Activated T-helper 2 cell treated with anti-CD3 and anti-CD28 coated beads, Interferon-gamma antibody, Interleukin-2, Interleukin-4, amounts not matched to agents 10 μg/mL and 5 μg/mL and 100 μg/mL, durations not matched to agents 14 hours and 24 hours and 36 hours (primary cell): ENCODE data around the gene AMH. TPM values are rescaled to one million over a fixed set of nuclear protein-coding genes. Genes with fewer than 3 reads are reported as not detected.
A peak's percentile ranks its signal among the peaks of the same experiment; 100 is the strongest.

ENCODE experiments used
- DNase-seq: peaks from one replicate; pipeline ENCODE4 v3.0.0; 2021; ENCODE audit warnings: low spot score
- H3K27ac Mint-ChIP-seq: one replicate; pipeline ENCODE4 v1.8.0; 2021; ENCODE audit warnings: mixed read lengths
- H3K27me3 Mint-ChIP-seq: one replicate; pipeline ENCODE4 v1.8.0; 2021; ENCODE audit warnings: low read depth, mixed read lengths
- H3K36me3 Mint-ChIP-seq: one replicate; pipeline ENCODE4 v1.8.0; 2021; ENCODE audit warnings: low read depth, mixed read lengths
- H3K4me1 Mint-ChIP-seq: one replicate; pipeline ENCODE4 v1.8.0; 2021; ENCODE audit warnings: low read depth, mixed read lengths
- H3K4me3 Mint-ChIP-seq: one replicate; pipeline ENCODE4 v1.8.0; 2021; ENCODE audit warnings: low read depth, mild to moderate bottlenecking, moderate library complexity, mixed read lengths
- H3K9me3 Mint-ChIP-seq: one replicate; pipeline ENCODE4 v1.8.0; 2021; ENCODE audit warnings: mixed read lengths
- intact Hi-C: fragments of 100-400 bp; cut with micrococcal nuclease; formaldehyde crosslinking; loops from one replicate; pipeline ENCODE4 v1.15.1; 2023
- total RNA-seq: library from RNA; stranded (reverse); gene quantifications from 2 replicates; pipeline ENCODE4 v1.2.3, GENCODE V29; 2022

Gene AMH
- total RNA-seq, 1 donor from 2014 or later: 4.3 TPM

GRCh38 chr19:2266183-2266993 lies 17.3 kb downstream of the AMH start:
- H3K9me3 Mint-ChIP-seq: no peaks in the 10 kb centered on the region
- H3K4me3 Mint-ChIP-seq: peak overlapping the region; percentile 8
- peaks cover 9% of the 10 kb centered on the region for H3K4me1 Mint-ChIP-seq
- peaks cover 15% of the 10 kb centered on the region for H3K36me3 Mint-ChIP-seq
- H3K27me3 Mint-ChIP-seq: no peaks in the 10 kb centered on the region
- intact Hi-C loops: loop anchor here (5.0 kb wide), 1 partner anchor 114 kb away; the partner anchor contains the start of gene AP3D1
- H3K27ac Mint-ChIP-seq: no peak overlapping the region
- DNase-seq: no peak

- Mint-ChIP-seq H3K9me3 (no peaks in the 10 kb centered on the region), H3K36me3 (peaks cover 33% of the 10 kb centered on the region), H3K27me3 (no peaks in the 10 kb centered on the region), H3K4me3 (peak overlapping the region; percentile 89), H3K27ac (peak overlapping the region; percentile 58), H3K4me1 (peaks cover 17% of the 10 kb centered on the region)
- intact Hi-C loops: loop anchor here (5.0 kb wide), 1 partner anchor 116 kb away; the partner anchor contains the start of gene AP3D1
- DNase-seq: no peak
These were observed 19.3 kb downstream of the AMH start for GRCh38 chr19:2268480-2268830.

- Mint-ChIP-seq H3K4me3 (peak overlapping the region; percentile 89), H3K4me1 (peaks cover 21% of the 10 kb centered on the region), H3K27me3 (no peaks in the 10 kb centered on the region), H3K9me3 (no peaks in the 10 kb centered on the region), H3K27ac (peak overlapping the region; percentile 58), H3K36me3 (peaks cover 37% of the 10 kb centered on the region)
- intact Hi-C loops: loop anchor here (1.0 to 5.0 kb wide), 2 partner anchors 33 to 117 kb away; partner anchors contain the start of genes AP3D1, PLEKHJ1 and SF3A2
- no peak for DNase-seq
These were observed 19.7 kb downstream of the AMH start for GRCh38 chr19:2268861-2269243.

GRCh38 chr19:2269244-2270156 lies 20.4 kb downstream of the AMH start:
- intact Hi-C loops: loop anchor here (1.0 to 10.0 kb wide), 4 partner anchors 33 to 355 kb away; partner anchors contain the start of genes AP3D1, LSM7, PLEKHJ1 and SF3A2
- H3K27me3 Mint-ChIP-seq: no peaks in the 10 kb centered on the region
- H3K4me3 Mint-ChIP-seq: peak overlapping the region; percentile 89
- peak overlapping the region; percentile 86 for H3K27ac Mint-ChIP-seq
- H3K9me3 Mint-ChIP-seq: no peaks in the 10 kb centered on the region
- DNase-seq: peak; percentile 99
- peaks cover 43% of the 10 kb centered on the region for H3K36me3 Mint-ChIP-seq
- peaks cover 27% of the 10 kb centered on the region for H3K4me1 Mint-ChIP-seq

GRCh38 chr19:2270157-2270422 lies 21.0 kb downstream of the AMH start:
- peaks cover 46% of the 10 kb centered on the region for H3K36me3 Mint-ChIP-seq
- peak overlapping the region; percentile 89 for H3K4me3 Mint-ChIP-seq
- peaks cover 29% of the 10 kb centered on the region for H3K4me1 Mint-ChIP-seq
- H3K27ac Mint-ChIP-seq: peak overlapping the region; percentile 86
- intact Hi-C loops: loop anchor here (5.0 to 10.0 kb wide), 2 partner anchors 57 to 355 kb away; partner anchors contain the start of genes LSM7 and SPPL2B
- peak; percentile 37 for DNase-seq
- H3K27me3 Mint-ChIP-seq: no peaks in the 10 kb centered on the region
- H3K9me3 Mint-ChIP-seq: no peaks in the 10 kb centered on the region

GRCh38 chr19:2270423-2271233 lies 21.5 kb downstream of the AMH start:
- Mint-ChIP-seq H3K36me3 (peaks cover 48% of the 10 kb centered on the region), H3K27ac (peak overlapping the region; percentile 76), H3K9me3 (no peaks in the 10 kb centered on the region), H3K4me1 (peaks cover 30% of the 10 kb centered on the region), H3K27me3 (no peaks in the 10 kb centered on the region), H3K4me3 (peak overlapping the region; percentile 89)
- peak; percentile 65 for DNase-seq
- intact Hi-C loops: loop anchor here (5.0 to 10.0 kb wide), 2 partner anchors 57 to 354 kb away; partner anchors contain the start of genes LSM7 and SPPL2B

- intact Hi-C loops: loop anchor here (5.0 to 10.0 kb wide), 2 partner anchors 56 to 353 kb away; partner anchors contain the start of genes LSM7 and SPPL2B
- peak overlapping the region; percentile 73 for H3K27ac Mint-ChIP-seq
- H3K4me3 Mint-ChIP-seq: peak overlapping the region; percentile 85
- peak; percentile 31 for DNase-seq
- H3K36me3 Mint-ChIP-seq: peaks cover 48% of the 10 kb centered on the region
- H3K27me3 Mint-ChIP-seq: no peaks in the 10 kb centered on the region
- H3K4me1 Mint-ChIP-seq: peaks cover 28% of the 10 kb centered on the region
- no peaks in the 10 kb centered on the region for H3K9me3 Mint-ChIP-seq
These were observed 22.3 kb downstream of the AMH start for GRCh38 chr19:2271234-2272103.

- Mint-ChIP-seq H3K9me3 (no peaks in the 10 kb centered on the region), H3K4me3 (peak overlapping the region; percentile 73), H3K27me3 (no peaks in the 10 kb centered on the region), H3K4me1 (peaks cover 25% of the 10 kb centered on the region), H3K36me3 (peaks cover 52% of the 10 kb centered on the region), H3K27ac (peak overlapping the region; percentile 42)
- peak; percentile 74 for DNase-seq
- intact Hi-C loops: loop anchor here (1.0 to 10.0 kb wide), 4 partner anchors 37 to 351 kb away; partner anchors contain the start of genes LSM7, PLEKHJ1, SF3A2 and SPPL2B
These were observed 24.4 kb downstream of the AMH start for GRCh38 chr19:2273356-2274184.

- intact Hi-C loops: loop anchor here (2.0 to 10.0 kb wide), 3 partner anchors 53 to 351 kb away; partner anchors contain the start of genes LSM7 and SPPL2B
- Mint-ChIP-seq H3K9me3 (no peaks in the 10 kb centered on the region), H3K36me3 (peaks cover 52% of the 10 kb centered on the region), H3K27ac (peak overlapping the region; percentile 42), H3K27me3 (no peaks in the 10 kb centered on the region), H3K4me3 (peak overlapping the region; percentile 73), H3K4me1 (peaks cover 25% of the 10 kb centered on the region)
- DNase-seq: no peak
These were observed 25.1 kb downstream of the AMH start for GRCh38 chr19:2274185-2274711.

GRCh38 chr19:2274931-2275535 lies 25.9 kb downstream of the AMH start:
- Mint-ChIP-seq H3K36me3 (peaks cover 44% of the 10 kb centered on the region), H3K4me3 (no peak overlapping the region), H3K9me3 (no peaks in the 10 kb centered on the region), H3K4me1 (peaks cover 25% of the 10 kb centered on the region), H3K27ac (no peak overlapping the region), H3K27me3 (no peaks in the 10 kb centered on the region)
- intact Hi-C loops: loop anchor here (2.0 to 10.0 kb wide), 3 partner anchors 52 to 350 kb away; partner anchors contain the start of genes LSM7 and SPPL2B
- peak; percentile 35 for DNase-seq
